Calu3 (cell line): ENCODE data around the gene LYVE1. TPM values are rescaled to one million over a fixed set of nuclear protein-coding genes. Genes with fewer than 3 reads are reported as not detected.

Experiments used
- BruUV-seq: library from RNA; stranded (reverse); fragments of 400-500 nt; replicated peaks from 2 replicates; lab custom pipeline; 2021; lab: Mats Ljungman, UMichigan
- CTCF ChIA-PET: fragments of 300-600 bp; sonication (Branson Sonifier 250); formaldehyde crosslinking; loops from one replicate; lab custom pipeline; 2022; ENCODE audit warnings: antibody characterized with exemption; lab: Charles Lee
- DNase-seq: peaks from one replicate; pipeline ENCODE4 v3.0.0; 2022
- H3K27ac Mint-ChIP-seq: one replicate; pipeline ENCODE4 v1.8.0; 2022; ENCODE audit warnings: mixed read lengths; ENCODE audit not compliant: unreplicated experiment
- H3K27me3 Mint-ChIP-seq: one replicate; pipeline ENCODE4 v1.8.0; 2022; ENCODE audit warnings: mixed read lengths; ENCODE audit not compliant: unreplicated experiment
- H3K36me3 Mint-ChIP-seq: one replicate; pipeline ENCODE4 v1.8.0; 2022; ENCODE audit warnings: mild to moderate bottlenecking, moderate library complexity, mixed read lengths; ENCODE audit not compliant: insufficient read depth, unreplicated experiment
- H3K4me1 Mint-ChIP-seq: one replicate; pipeline ENCODE4 v1.8.0; 2022; ENCODE audit warnings: mild to moderate bottlenecking, low read depth, mixed read lengths; ENCODE audit not compliant: unreplicated experiment
- H3K4me3 Mint-ChIP-seq: one replicate; pipeline ENCODE4 v1.8.0; 2022; ENCODE audit warnings: mild to moderate bottlenecking, low read depth, moderate library complexity, mixed read lengths; ENCODE audit not compliant: unreplicated experiment
- H3K9me3 Mint-ChIP-seq: one replicate; pipeline ENCODE4 v1.8.0; 2022; ENCODE audit warnings: low read depth, mixed read lengths; ENCODE audit not compliant: unreplicated experiment
- intact Hi-C: fragments of 100-400 bp; cut with micrococcal nuclease; formaldehyde crosslinking; loops from one replicate; pipeline ENCODE4 v1.10.0; 2022; ENCODE audit not compliant: unreplicated experiment
- total RNA-seq: library from RNA; stranded (reverse); gene quantifications from 2 replicates; pipeline ENCODE4 v1.2.3, GENCODE V29; 2022
- TF ChIP-seq, protein P1 (sequence below): fragments of 200-600 bp; IDR thresholded peaks from one replicate; pipeline ENCODE4 v1.8.0; 2022; ENCODE audit warnings: antibody characterized with exemption; ENCODE audit not compliant: unreplicated experiment

The LYVE1 gene
- total RNA-seq, 1 experiment from 2014 or later, result not detected

DNA sequence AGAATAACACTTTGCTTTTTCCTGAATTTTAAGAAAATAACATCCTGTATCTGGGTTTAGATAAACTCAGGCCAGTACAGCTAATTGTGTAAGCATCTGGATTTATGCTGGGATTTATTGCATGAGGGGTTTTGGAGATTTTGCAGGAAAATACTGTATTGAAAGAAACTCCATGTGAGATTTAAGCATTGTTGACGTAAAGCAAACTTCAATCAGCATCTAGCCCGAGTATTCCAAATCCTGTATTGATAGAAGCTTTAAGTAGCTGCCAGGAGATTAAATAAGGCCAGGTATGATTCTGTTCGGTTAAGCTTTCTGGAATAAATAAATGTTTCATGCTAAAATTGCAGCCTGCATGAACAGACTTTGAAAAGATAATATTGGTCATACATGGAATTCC is 36.3 kb upstream of the LYVE1 start:
- Mint-ChIP-seq H3K36me3 (no peaks in the 10 kb centered on the region), H3K9me3 (no peaks in the 10 kb centered on the region), H3K27ac (no peak overlapping the region), H3K4me3 (no peak overlapping the region), H3K4me1 (no peaks in the 10 kb centered on the region), H3K27me3 (peaks cover under 1% of the 10 kb centered on the region)
- CTCF ChIA-PET, result no interaction called here
- TF ChIP-seq, protein P1, sequence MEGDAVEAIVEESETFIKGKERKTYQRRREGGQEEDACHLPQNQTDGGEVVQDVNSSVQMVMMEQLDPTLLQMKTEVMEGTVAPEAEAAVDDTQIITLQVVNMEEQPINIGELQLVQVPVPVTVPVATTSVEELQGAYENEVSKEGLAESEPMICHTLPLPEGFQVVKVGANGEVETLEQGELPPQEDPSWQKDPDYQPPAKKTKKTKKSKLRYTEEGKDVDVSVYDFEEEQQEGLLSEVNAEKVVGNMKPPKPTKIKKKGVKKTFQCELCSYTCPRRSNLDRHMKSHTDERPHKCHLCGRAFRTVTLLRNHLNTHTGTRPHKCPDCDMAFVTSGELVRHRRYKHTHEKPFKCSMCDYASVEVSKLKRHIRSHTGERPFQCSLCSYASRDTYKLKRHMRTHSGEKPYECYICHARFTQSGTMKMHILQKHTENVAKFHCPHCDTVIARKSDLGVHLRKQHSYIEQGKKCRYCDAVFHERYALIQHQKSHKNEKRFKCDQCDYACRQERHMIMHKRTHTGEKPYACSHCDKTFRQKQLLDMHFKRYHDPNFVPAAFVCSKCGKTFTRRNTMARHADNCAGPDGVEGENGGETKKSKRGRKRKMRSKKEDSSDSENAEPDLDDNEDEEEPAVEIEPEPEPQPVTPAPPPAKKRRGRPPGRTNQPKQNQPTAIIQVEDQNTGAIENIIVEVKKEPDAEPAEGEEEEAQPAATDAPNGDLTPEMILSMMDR, result no peak
- BruUV-seq, result no TSS peak
- no peak for DNase-seq
- intact Hi-C loops, result no loop called here

DNA sequence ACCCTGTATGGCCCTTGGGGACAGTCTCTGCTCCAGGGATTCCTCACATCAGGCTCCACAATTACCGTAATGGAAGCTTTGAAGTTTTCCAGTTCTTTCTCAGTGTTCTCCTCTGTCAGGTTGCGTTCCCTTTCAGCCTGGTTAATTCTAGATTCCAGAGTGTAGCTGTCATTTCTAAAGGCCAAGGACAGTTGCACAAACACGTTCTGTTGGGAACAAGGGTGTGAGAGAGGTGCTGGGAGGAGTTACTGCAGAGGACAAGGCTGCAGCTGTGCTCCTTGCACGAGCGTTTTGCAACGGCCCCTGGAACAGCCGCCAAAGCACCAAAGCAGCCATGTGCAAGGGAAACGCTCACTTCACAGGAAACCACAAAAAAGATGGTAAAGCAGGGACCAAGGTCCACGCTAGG is 35.9 kb upstream of the LYVE1 start:
- DNase-seq, result no peak
- BruUV-seq, result no TSS peak
- Mint-ChIP-seq H3K4me1 (no peaks in the 10 kb centered on the region), H3K4me3 (no peak overlapping the region), H3K9me3 (no peaks in the 10 kb centered on the region), H3K27ac (no peak overlapping the region), H3K27me3 (no peaks in the 10 kb centered on the region), H3K36me3 (no peaks in the 10 kb centered on the region)
- TF ChIP-seq, protein P1, result no peak
- intact Hi-C loops, result no loop called here
- CTCF ChIA-PET, result interaction anchor here (0.6 kb wide), 1 partner anchor 502 kb away, joined by 6 read pairs; no protein-coding TSS in a partner anchor

DNA sequence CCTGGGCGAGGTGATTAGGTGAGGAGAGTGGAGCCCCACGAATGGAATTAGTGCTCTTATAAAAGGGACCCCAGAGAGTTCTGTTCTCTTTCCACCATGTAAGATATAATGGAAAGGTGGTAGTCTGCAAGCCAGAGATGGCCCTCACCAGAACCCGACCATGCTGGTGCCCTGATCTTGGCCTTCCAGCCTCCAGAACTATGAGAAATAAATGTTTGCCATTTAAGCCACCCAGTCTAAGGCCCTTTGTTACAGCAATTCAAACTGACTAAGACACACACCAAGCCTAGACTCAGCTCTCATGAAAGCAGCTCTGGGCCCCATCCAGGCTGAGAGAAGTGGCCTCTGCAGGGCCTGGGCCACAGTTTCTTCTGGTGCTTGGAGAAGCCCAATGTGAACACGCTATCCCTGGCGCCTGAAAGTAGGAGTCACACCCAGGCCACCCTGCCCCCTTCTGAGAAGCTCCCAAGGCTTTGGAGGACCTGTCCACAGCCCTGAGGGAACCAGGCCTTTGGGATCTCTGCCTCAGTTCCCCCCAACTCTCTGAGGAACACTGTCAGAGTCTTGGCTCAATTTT is 35.3 kb upstream of the LYVE1 start:
- CTCF ChIA-PET, result interaction anchor here (0.6 kb wide), 1 partner anchor 503 kb away, joined by 6 read pairs; no protein-coding TSS in a partner anchor
- H3K27ac Mint-ChIP-seq, result no peak overlapping the region
- H3K36me3 Mint-ChIP-seq, result no peaks in the 10 kb centered on the region
- no peaks in the 10 kb centered on the region for H3K9me3 Mint-ChIP-seq
- intact Hi-C loops, result no loop called here
- no peak overlapping the region for H3K4me3 Mint-ChIP-seq
- no peak for DNase-seq
- TF ChIP-seq, protein P1, result no peak
- H3K27me3 Mint-ChIP-seq, result no peaks in the 10 kb centered on the region
- H3K4me1 Mint-ChIP-seq, result no peaks in the 10 kb centered on the region
- BruUV-seq, result no TSS peak

DNA sequence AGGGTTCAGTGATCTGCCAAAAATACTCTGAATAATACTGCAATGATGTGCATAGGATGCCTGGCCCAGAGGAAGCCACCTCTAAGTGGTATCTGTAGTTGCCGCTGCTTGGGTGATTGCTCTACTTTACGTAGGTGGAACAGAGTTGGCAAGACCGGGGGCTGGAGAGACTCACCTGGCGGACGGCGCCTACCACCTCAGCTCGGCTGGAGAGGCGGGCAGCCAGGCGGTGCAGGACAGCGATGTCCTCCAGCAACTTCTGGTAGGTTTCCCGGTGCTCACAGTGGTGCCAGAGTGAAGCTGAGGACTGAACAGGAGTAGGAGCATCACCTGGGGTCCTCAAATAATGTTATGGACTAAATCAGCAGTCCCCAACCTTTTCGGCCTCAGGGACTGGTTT is 34.5 kb upstream of the LYVE1 start:
- no peaks in the 10 kb centered on the region for H3K27me3 Mint-ChIP-seq
- DNase-seq, result no peak
- TF ChIP-seq, protein P1, result no peak
- H3K27ac Mint-ChIP-seq, result no peak overlapping the region
- no peaks in the 10 kb centered on the region for H3K36me3 Mint-ChIP-seq
- CTCF ChIA-PET, result interaction anchor here (0.5 kb wide), 1 partner anchor 1246 kb away, joined by 3 read pairs; no protein-coding TSS in a partner anchor
- no peaks in the 10 kb centered on the region for H3K9me3 Mint-ChIP-seq
- BruUV-seq, result no TSS peak
- no peaks in the 10 kb centered on the region for H3K4me1 Mint-ChIP-seq
- intact Hi-C loops, result no loop called here
- H3K4me3 Mint-ChIP-seq, result no peak overlapping the region
